ENCODE data around the gene PRIMA1. TPM values are rescaled to one million over a fixed set of nuclear protein-coding genes. Genes with fewer than 3 reads are reported as not detected.

The PRIMA1 gene
- total RNA-seq, 2 donors from 2014 or later = not detected

DNA sequence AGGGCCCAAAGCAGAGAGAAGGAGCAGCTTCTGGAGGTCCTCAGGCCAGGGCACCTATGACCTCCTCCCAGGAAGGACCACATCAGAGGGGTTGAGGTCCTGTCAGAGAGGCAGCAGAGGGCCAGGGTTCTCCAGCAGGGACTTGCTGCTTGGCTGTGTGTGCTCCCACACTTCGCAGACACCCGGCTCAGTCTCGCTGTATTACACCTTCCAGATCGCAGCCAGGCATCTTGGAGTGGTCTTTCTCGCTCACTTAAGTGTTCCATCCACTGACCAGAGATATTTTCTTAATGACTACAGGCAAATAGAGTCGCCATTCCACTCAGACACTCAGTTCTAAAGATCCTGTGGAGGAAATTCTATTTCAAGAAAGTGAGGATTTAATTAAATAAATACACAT lies 84.3 kb downstream of the PRIMA1 start:
- no peak overlapping the region for H3K4me3 Mint-ChIP-seq
- H3K27ac Mint-ChIP-seq = no peak overlapping the region

DNA sequence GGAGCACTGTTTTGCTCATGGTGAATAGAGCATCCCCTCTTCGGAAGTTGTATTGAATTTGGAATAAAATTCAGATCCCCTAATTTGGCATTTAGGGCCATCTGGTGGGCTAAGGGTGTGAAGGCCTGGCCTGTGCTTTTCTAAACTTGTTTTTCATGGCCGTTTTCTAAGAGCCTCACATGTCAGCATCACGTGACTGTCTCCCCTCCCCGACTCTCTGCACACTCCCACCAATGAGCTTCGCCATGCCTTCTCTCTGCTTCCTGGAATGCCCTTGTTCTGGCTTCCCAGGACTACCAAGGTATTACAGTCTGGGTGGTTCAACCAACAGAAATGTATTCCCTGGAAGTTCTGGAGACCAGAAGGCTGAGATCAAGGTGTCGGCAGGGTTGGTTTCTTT lies 85.3 kb downstream of the PRIMA1 start:
- Mint-ChIP-seq H3K4me3 (no peak overlapping the region), H3K4me1 (ENCODE audit: low read depth) (no peaks in the 10 kb centered on the region)
- DNase-seq = no peak

More for the DNA sequence above, 84.3 kb downstream of the PRIMA1 start:
- H3K36me3 Mint-ChIP-seq (ENCODE audit: insufficient read depth in 2 of 2) = peaks cover 0 to 2% of the 10 kb centered on the region in 2 donors
- peaks cover 4 to 5% of the 10 kb centered on the region in 2 donors for H3K9me3 Mint-ChIP-seq
- H3K4me1 Mint-ChIP-seq (ENCODE audit: low read depth) = no peaks in the 10 kb centered on the region
- DNase-seq = no peak
- ATAC-seq (replicated peaks in 1 of 2) = no peak
- peaks cover 20% of the 10 kb centered on the region for H3K27me3 Mint-ChIP-seq (ENCODE audit: low read depth)

DNA sequence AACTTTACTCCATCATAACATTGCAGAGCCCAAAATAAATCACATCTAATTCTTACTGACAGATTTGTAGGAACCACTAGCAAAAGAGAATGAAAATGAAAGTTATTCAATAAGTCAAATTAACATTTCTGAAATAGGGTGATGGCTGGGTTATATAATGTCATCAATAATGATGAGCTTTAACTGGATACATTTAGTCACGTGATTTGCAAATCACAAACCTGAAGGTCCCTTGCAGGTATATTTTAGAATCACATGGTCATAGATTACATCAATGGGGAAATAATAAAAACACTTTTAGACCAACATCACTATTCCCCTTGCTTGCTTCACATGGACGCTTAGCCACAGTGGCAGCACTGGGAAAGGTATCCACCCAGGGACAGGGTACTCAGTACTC lies 86.7 kb downstream of the PRIMA1 start:
- no peaks in the 10 kb centered on the region for H3K4me1 Mint-ChIP-seq (ENCODE audit: low read depth)
- H3K9me3 Mint-ChIP-seq = peaks cover 6% of the 10 kb centered on the region in 2 donors
- no peak for DNase-seq
- peaks cover 0 to 2% of the 10 kb centered on the region in 2 donors for H3K36me3 Mint-ChIP-seq (ENCODE audit: insufficient read depth in 2 of 2)
- ATAC-seq (replicated peaks in 1 of 2) = no peak
- no peak overlapping the region for H3K4me3 Mint-ChIP-seq
- no peak overlapping the region for H3K27ac Mint-ChIP-seq
- peaks cover 20% of the 10 kb centered on the region for H3K27me3 Mint-ChIP-seq (ENCODE audit: low read depth)

More for the DNA sequence above, 85.3 kb downstream of the PRIMA1 start:
- Mint-ChIP-seq H3K27ac (no peak overlapping the region), H3K36me3 (ENCODE audit: insufficient read depth in 2 of 2) (peaks cover 0 to 2% of the 10 kb centered on the region in 2 donors), H3K9me3 (peaks cover 6% of the 10 kb centered on the region in 2 donors), H3K27me3 (ENCODE audit: low read depth) (peaks cover 20% of the 10 kb centered on the region)
- no peak for ATAC-seq (replicated peaks in 1 of 2)

DNA sequence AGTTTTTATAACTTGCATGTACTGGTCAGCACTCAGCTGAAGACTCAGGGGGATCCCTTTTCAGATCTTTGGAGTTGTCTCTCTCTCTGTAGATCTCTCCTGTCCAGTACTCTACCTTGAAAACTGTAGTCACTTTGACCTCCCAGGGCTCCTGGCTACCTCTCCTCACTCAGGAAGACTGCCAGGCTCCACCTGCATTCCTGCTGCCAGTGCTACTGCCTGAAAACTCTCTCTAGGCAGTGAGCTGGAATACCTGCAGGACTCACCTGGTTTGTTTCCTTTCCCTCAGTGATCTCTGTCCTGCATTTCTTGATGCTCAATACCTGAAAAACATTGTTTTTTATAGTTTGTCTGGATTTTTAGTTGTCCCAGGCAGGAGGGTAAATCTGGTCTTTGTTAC lies 87.4 kb downstream of the PRIMA1 start:
- Mint-ChIP-seq H3K27ac (no peak overlapping the region), H3K4me1 (ENCODE audit: low read depth) (no peaks in the 10 kb centered on the region), H3K36me3 (ENCODE audit: insufficient read depth in 2 of 2) (peaks cover 0 to 2% of the 10 kb centered on the region in 2 donors), H3K27me3 (ENCODE audit: low read depth) (peaks cover 20% of the 10 kb centered on the region), H3K9me3 (peaks cover 6% of the 10 kb centered on the region in 2 donors), H3K4me3 (no peak overlapping the region)
- DNase-seq (no peak), ATAC-seq (replicated peaks in 1 of 2) (no peak)

DNA sequence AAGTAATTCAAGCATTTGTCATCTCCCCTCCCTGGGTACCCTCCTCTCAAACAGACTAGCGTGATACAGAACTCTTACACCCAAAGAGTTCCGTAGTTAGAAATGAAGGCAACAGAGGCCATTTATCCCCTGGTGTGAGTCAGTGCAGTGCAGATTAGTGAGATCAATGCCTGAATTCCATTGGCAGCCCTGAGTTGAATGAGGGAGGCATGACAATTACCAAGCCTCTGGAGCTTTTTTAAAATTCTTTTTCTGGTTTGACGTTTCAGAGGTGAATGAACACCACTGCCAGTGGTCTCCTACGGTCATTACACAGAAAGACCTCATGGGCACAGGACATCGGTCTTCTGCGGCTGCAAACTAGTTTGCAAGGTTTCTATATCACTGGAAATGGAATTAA lies 94.4 kb downstream of the PRIMA1 start:
- no peaks in the 10 kb centered on the region for H3K36me3 Mint-ChIP-seq (ENCODE audit: insufficient read depth in 2 of 2)
- H3K27me3 Mint-ChIP-seq (ENCODE audit: low read depth) = peaks cover 18% of the 10 kb centered on the region
- peaks cover 2% of the 10 kb centered on the region in 2 donors for H3K9me3 Mint-ChIP-seq
- H3K4me3 Mint-ChIP-seq = no peak overlapping the region
- no peak overlapping the region for H3K27ac Mint-ChIP-seq
- ATAC-seq (replicated peaks in 1 of 2) (no peak), DNase-seq (no peak)
- H3K4me1 Mint-ChIP-seq (ENCODE audit: low read depth) = no peaks in the 10 kb centered on the region

DNA sequence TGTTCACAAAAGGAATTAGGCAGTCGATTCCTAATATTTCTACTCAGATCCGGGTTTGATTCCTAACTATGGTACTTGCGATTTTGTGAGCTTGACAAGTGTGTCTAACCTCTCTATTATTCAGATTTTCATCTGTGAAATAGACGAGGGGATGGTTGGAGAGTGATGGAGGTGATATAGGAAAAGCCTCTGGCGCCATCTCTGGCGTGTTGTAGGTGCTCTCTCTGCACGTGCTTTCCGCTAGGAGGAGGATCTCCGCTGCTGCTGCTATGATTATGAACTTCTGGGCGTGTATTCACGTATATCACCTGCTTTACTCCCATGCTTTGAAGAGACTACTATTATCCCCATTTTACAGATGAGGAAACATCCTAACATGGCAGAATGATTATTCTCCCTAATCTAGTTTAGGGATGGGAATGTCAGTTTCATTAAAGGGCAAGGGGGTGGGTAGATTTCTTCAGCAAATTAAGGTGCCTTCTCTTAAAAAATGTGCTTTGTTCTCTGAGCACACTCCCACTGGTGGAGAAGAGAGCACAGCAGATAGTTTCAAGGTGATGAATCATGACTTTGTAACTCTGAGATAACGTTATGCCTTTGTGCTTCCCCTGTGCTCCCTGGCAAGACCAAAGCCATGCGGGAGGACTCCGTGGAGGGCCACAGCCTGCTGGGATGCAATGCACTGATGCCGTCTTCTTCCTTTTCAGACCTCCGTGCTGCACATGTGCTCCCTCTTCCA lies 97.1 kb downstream of the PRIMA1 start:
- DNase-seq (no peak), ATAC-seq (replicated peaks in 1 of 2) (no peak)
- no peaks in the 10 kb centered on the region for H3K36me3 Mint-ChIP-seq (ENCODE audit: insufficient read depth in 2 of 2)
- H3K27me3 Mint-ChIP-seq (ENCODE audit: low read depth) = peaks cover 33% of the 10 kb centered on the region
- no peak overlapping the region for H3K4me3 Mint-ChIP-seq
- no peak overlapping the region for H3K27ac Mint-ChIP-seq
- H3K4me1 Mint-ChIP-seq (ENCODE audit: low read depth) = no peaks in the 10 kb centered on the region
- no peaks in the 10 kb centered on the region for H3K9me3 Mint-ChIP-seq

DNA sequence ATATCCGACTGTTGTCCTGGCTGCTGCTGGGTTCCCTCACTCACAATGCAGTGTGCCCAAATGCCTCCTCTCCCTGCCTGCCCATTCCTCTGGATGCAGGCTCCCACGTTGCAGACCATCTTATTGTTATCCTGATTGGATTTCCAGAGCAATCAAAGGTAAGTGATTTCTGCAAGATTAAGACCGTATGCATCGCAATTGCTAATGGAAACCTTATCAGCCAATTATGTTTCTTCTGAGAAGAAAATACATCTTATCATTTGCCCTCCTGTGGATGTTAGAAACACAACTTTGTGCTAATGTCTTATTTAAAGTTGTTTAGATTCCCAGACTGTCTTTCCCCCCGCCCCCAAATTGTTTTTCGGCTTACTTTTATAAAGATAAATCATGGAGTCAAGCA lies 98.1 kb downstream of the PRIMA1 start:
- Mint-ChIP-seq H3K27me3 (ENCODE audit: low read depth) (peaks cover 30% of the 10 kb centered on the region), H3K27ac (no peak overlapping the region), H3K4me3 (no peak overlapping the region), H3K4me1 (ENCODE audit: low read depth) (no peaks in the 10 kb centered on the region), H3K9me3 (no peaks in the 10 kb centered on the region), H3K36me3 (ENCODE audit: insufficient read depth in 2 of 2) (no peaks in the 10 kb centered on the region)
- ATAC-seq (replicated peaks in 1 of 2) (no peak), DNase-seq (no peak)

DNA sequence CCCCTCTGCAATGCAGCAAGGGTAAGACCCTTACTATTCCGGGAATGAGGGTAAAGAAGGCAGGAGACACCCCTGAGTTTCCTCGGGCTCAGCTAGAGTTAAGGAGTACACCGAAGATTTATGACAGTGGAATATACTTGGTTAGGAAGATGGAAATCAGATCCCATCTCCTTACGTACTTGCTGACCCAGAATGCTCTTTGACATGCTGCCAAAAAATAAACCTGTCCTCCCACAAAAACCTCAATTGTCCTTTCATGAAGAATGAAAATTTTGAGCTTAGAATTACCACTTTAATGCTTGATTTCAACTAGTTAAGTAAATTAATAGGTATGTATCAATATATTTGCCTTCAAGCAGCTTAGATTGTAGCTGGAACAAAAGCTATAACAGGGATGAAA lies 99.5 kb downstream of the PRIMA1 start:
- Mint-ChIP-seq H3K4me3 (no peak overlapping the region), H3K36me3 (ENCODE audit: insufficient read depth in 2 of 2) (no peaks in the 10 kb centered on the region), H3K4me1 (ENCODE audit: low read depth) (no peaks in the 10 kb centered on the region), H3K27ac (no peak overlapping the region), H3K9me3 (no peaks in the 10 kb centered on the region), H3K27me3 (ENCODE audit: low read depth) (peaks cover 26% of the 10 kb centered on the region)
- DNase-seq = no peak
- no peak for ATAC-seq (replicated peaks in 1 of 2)

DNA sequence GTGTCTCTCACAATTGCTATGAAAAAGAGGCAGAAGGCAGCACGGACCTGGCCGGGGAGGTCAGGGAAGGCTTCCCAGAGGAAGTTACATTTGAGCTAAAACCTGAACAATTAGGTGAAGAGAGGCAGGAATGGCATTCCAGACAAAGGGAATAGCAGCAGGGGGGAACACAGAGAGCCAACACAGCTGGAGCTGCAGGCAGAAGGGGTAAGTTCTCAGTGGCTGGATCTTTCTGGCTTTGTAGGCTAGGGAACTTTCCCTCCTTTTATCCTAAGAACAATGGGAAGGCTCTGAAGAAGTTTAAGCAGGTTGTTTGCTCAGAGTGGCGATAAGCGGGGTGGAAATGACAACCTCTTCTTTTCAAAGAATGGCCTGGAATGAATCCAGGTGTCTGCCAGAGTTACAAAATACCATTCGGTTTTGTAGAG lies 100.0 kb downstream of the PRIMA1 start:
- Mint-ChIP-seq H3K27me3 (ENCODE audit: low read depth) (peaks cover 26% of the 10 kb centered on the region), H3K4me1 (ENCODE audit: low read depth) (no peaks in the 10 kb centered on the region), H3K27ac (no peak overlapping the region), H3K9me3 (no peaks in the 10 kb centered on the region), H3K4me3 (no peak overlapping the region), H3K36me3 (ENCODE audit: insufficient read depth in 2 of 2) (no peaks in the 10 kb centered on the region)
- no peak for ATAC-seq (replicated peaks in 1 of 2)
- no peak for DNase-seq

DNA sequence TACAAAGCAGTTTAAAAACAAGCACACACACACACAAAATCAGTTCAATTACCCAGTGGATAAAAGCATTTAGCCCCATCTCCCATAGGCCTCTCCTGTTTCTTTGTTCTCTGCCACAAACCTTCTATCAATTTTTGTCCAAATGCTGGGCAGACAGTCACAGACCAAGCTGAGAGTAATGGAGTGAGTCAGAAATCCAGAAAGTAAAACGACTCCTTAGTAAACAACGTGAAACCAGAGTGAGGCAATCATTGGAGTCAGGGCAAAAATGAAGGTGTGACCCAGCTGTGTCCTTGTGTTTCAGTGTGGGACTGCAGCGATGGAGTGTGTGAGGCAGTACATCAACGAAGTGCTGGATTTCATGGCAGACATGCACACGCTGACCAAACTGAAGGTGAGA lies 102.0 kb downstream of the PRIMA1 start:
- Mint-ChIP-seq H3K36me3 (ENCODE audit: insufficient read depth in 2 of 2) (no peaks in the 10 kb centered on the region), H3K4me1 (ENCODE audit: low read depth) (no peaks in the 10 kb centered on the region), H3K27me3 (ENCODE audit: low read depth) (peaks cover 26% of the 10 kb centered on the region), H3K27ac (no peak overlapping the region), H3K9me3 (no peaks in the 10 kb centered on the region), H3K4me3 (no peak overlapping the region)
- DNase-seq (no peak), ATAC-seq (replicated peaks in 1 of 2) (no peak)

DNA sequence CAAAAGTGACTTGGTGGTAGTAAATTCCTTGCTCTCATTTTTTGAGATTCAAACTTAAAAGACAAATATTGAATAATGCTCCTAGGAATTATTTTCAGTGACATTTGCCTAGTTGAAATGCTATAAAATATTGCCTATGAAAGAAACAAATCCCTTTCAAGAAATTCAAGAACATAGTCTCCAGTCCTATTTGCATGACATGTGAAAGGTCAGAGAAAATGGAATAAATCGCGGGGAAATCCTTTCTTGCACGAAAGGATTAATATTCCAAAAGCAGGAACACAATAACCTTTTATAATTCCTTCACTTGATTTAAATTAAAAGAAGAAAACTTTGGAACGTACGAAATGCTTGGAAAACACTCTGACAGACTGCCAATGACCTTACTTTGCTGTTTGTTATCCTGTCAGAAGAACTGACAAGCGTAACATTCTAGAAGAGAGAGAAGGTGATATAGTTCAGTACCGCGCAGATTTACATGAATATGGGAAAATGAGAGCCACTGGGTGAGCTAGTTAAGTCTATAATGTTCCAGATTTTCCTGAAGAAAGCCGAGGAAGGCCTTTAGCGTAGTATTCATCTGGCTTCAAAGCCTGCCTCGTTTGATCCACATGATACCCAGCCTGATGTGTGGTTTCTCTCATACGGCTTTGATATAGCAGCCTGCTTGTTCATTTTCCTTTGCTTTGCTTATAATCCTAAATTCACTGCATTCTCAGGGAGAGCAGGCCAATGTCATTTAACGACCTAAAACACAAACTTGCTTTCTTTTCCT lies 103.0 kb downstream of the PRIMA1 start:
- DNase-seq (no peak), ATAC-seq (replicated peaks in 1 of 2) (no peak)
- Mint-ChIP-seq H3K4me1 (ENCODE audit: low read depth) (no peaks in the 10 kb centered on the region), H3K36me3 (ENCODE audit: insufficient read depth in 2 of 2) (no peaks in the 10 kb centered on the region), H3K4me3 (no peak overlapping the region), H3K27me3 (ENCODE audit: low read depth) (peaks cover 26% of the 10 kb centered on the region), H3K9me3 (no peaks in the 10 kb centered on the region), H3K27ac (no peak overlapping the region)

DNA sequence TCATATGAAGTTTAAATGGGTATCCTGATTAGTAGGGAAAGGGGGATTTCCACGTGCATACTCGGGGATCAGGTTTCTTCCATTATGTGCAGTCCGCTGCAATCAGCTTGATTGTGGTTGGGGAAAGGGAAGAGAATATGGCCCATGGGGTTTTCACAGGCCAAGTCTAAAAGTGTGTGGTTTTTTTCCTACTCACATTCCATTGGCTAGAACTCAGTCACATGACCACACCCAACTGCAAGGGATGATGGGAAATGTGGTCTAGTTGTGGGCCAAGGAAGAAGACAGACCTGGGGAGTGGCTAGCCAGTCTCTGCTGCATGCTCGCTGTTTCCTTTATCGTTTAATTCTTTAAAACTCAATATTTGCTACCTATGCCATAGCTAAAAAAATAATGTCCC lies 105.1 kb downstream of the PRIMA1 start:
- H3K27me3 Mint-ChIP-seq (ENCODE audit: low read depth) = peaks cover 20% of the 10 kb centered on the region
- no peaks in the 10 kb centered on the region for H3K36me3 Mint-ChIP-seq (ENCODE audit: insufficient read depth in 2 of 2)
- H3K4me1 Mint-ChIP-seq (ENCODE audit: low read depth) = no peaks in the 10 kb centered on the region
- DNase-seq = no peak
- H3K9me3 Mint-ChIP-seq = no peaks in the 10 kb centered on the region
- ATAC-seq (replicated peaks in 1 of 2) = no peak
- no peak overlapping the region for H3K27ac Mint-ChIP-seq
- no peak overlapping the region for H3K4me3 Mint-ChIP-seq

DNA sequence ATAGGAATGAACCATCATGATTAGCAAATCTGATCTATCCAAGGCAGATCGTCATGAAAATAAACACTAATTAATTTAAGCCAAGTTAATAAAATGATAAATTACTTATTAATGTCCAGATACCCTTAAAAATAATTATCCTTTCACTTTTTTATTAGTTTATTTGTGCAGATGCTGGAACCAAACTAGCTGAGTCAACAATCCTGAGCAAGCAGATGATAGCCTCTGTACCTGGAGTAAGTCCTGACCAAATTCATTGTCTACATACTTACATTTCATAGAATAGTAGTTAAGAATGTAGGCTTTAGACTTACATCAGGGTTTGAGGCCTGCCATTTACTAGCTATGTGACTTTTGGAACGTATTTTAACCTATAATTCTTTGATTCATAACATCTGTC lies 105.8 kb downstream of the PRIMA1 start:
- Mint-ChIP-seq H3K27ac (no peak overlapping the region), H3K4me3 (no peak overlapping the region), H3K9me3 (no peaks in the 10 kb centered on the region), H3K36me3 (ENCODE audit: insufficient read depth in 2 of 2) (no peaks in the 10 kb centered on the region), H3K4me1 (ENCODE audit: low read depth) (no peaks in the 10 kb centered on the region), H3K27me3 (ENCODE audit: low read depth) (peaks cover 13% of the 10 kb centered on the region)
- no peak for DNase-seq
- no peak for ATAC-seq (replicated peaks in 1 of 2)

All from activated T-cell treated with anti-CD3 and anti-CD28 coated beads, Interleukin-2, amount 50 U/mL, for 72 hours (primary cell).